IMR-90 (cell line): ENCODE data around the gene STPG4. TPM values are rescaled to one million over a fixed set of nuclear protein-coding genes. Genes with fewer than 3 reads are reported as not detected.
A peak's percentile ranks its signal among the peaks of the same experiment; 100 is the strongest.

Experiments used
- ATAC-seq: fragments of 200-7000 bp; cut with Tn5 transposase; 2 replicates; pipeline ENCODE4 v1.9.1; 2020; ENCODE audit warnings: low read depth, mild to moderate bottlenecking, moderate library complexity
- BruUV-seq: library from RNA; stranded (reverse); fragments of 400-500 nt; replicated peaks from 2 replicates; lab custom pipeline; 2021; lab: Mats Ljungman, UMichigan
- CTCF ChIA-PET: fragments of 300-600 bp; formaldehyde crosslinking; extraction: SDS; loops from one replicate; lab custom pipeline; 2021; ENCODE audit warnings: antibody characterized with exemption; lab: Yijun Ruan, JAX
- POLR2A ChIA-PET: fragments of 300-600 bp; sonication (Branson Sonifier 250); formaldehyde crosslinking; loops from one replicate; lab custom pipeline; 2022; ENCODE audit warnings: antibody characterized with exemption; ENCODE audit not compliant: unreplicated experiment; lab: Charles Lee
- DNase-seq: peaks from one replicate; pipeline ENCODE4 v3.0.0; 2013
- H2AFZ ChIP-seq: replicated peaks from 2 replicates; pipeline ENCODE3; 2013; ENCODE audit warnings: low read length, mild to moderate bottlenecking; ENCODE audit not compliant: poor library complexity
- H2AK5ac ChIP-seq: 2 replicates; pipeline ENCODE4 v1.6.1; 2013; ENCODE audit warnings: low read depth, low read length, inconsistent platforms
- H2AK9ac ChIP-seq: replicated peaks from 2 replicates; pipeline ENCODE3; 2013; ENCODE audit warnings: mild to moderate bottlenecking, low read depth, low read length, moderate library complexity; ENCODE audit not compliant: poor library complexity
- H2BK120ac ChIP-seq: 2 replicates; pipeline ENCODE4 v1.6.1; 2013; ENCODE audit warnings: low read depth, low read length, inconsistent platforms
- H2BK15ac ChIP-seq: 3 replicates; pipeline ENCODE4 v1.6.1; 2013; ENCODE audit warnings: low read depth, low read length, inconsistent platforms
- H2BK20ac ChIP-seq: 2 replicates; pipeline ENCODE4 v1.6.1; 2013; ENCODE audit warnings: low read depth, mild to moderate bottlenecking, inconsistent platforms, low read length, moderate library complexity
- H2BK5ac ChIP-seq: 2 replicates; pipeline ENCODE4 v1.6.1; 2013; ENCODE audit warnings: mild to moderate bottlenecking, low read depth, low read length, inconsistent platforms; ENCODE audit not compliant: poor library complexity, severe bottlenecking
- H3K14ac ChIP-seq: replicated peaks from 2 replicates; pipeline ENCODE4 v1.6.1; 2013; ENCODE audit warnings: low read depth, low read length, inconsistent platforms
- H3K18ac ChIP-seq: 2 replicates; pipeline ENCODE4 v1.6.1; 2013; ENCODE audit warnings: low read depth, low read length, control low read depth
- H3K23ac ChIP-seq: 2 replicates; pipeline ENCODE4 v1.6.1; 2013; ENCODE audit warnings: low read depth, low read length, inconsistent platforms
- H3K27ac ChIP-seq: 2 replicates; pipeline ENCODE4 v1.5.1; 2013; ENCODE audit warnings: mild to moderate bottlenecking, control low read depth, low read length; ENCODE audit not compliant: insufficient read depth
- H3K27me3 ChIP-seq: 2 replicates; pipeline ENCODE4 v1.6.1; 2013; ENCODE audit warnings: low read length; ENCODE audit not compliant: control insufficient read depth, insufficient read depth
- H3K36me3 ChIP-seq: 2 replicates; pipeline ENCODE4 v1.6.1; 2013; ENCODE audit warnings: low read length, mixed read lengths; ENCODE audit not compliant: control insufficient read depth, insufficient read depth
- H3K4ac ChIP-seq: 2 replicates; pipeline ENCODE4 v1.6.1; 2013; ENCODE audit warnings: low read depth, low read length, inconsistent platforms
- H3K4me1 ChIP-seq: 2 replicates; pipeline ENCODE4 v1.6.1; 2013; ENCODE audit warnings: low read length, mixed read lengths; ENCODE audit not compliant: control insufficient read depth, insufficient read depth
- H3K4me2 ChIP-seq: 2 replicates; pipeline ENCODE4 v1.6.1; 2013; ENCODE audit warnings: low read depth, mild to moderate bottlenecking, control low read depth, low read length, moderate library complexity
- H3K4me3 ChIP-seq: 2 replicates; pipeline ENCODE4 v1.5.1; 2013; ENCODE audit warnings: low read depth, mild to moderate bottlenecking, control low read depth, low read length, moderate library complexity; ENCODE audit not compliant: insufficient read depth
- H3K56ac ChIP-seq: 2 replicates; pipeline ENCODE4 v1.6.1; 2013; ENCODE audit warnings: low read length, inconsistent platforms; ENCODE audit not compliant: insufficient read depth; ENCODE audit errors: extremely low read depth
- H3K79me1 ChIP-seq, 2 experiments: 2 replicates each; pipeline ENCODE4 v1.6.1; 2013; ENCODE audit warnings: low read length in 2 of 2, inconsistent platforms in 1 of 2, low read depth in 1 of 2
- H3K9ac ChIP-seq: 2 replicates; pipeline ENCODE4 v1.6.1; 2013; ENCODE audit warnings: low read depth, low read length, control low read depth
- H3K9me1 ChIP-seq: 2 replicates; pipeline ENCODE4 v1.6.1; 2013; ENCODE audit warnings: low read length, inconsistent platforms; ENCODE audit not compliant: insufficient read depth
- H3K9me3 ChIP-seq: 2 replicates; pipeline ENCODE4 v1.6.1; 2013; ENCODE audit warnings: low read length; ENCODE audit not compliant: control insufficient read depth, insufficient read depth
- H4K20me1 ChIP-seq: 2 replicates; pipeline ENCODE4 v1.6.1; 2013; ENCODE audit warnings: low read length, inconsistent platforms; ENCODE audit not compliant: insufficient read depth
- H4K5ac ChIP-seq: 2 replicates; pipeline ENCODE4 v1.6.1; 2013; ENCODE audit warnings: mild to moderate bottlenecking, low read depth, low read length, control low read depth
- H4K8ac ChIP-seq, 2 experiments: 2 replicates each; pipeline ENCODE4 v1.6.1; 2013; ENCODE audit warnings: low read depth in 2 of 2, low read length in 2 of 2, control low read depth in 1 of 2, inconsistent platforms in 1 of 2
- H4K91ac ChIP-seq: 2 replicates; pipeline ENCODE4 v1.6.1; 2013; ENCODE audit warnings: low read depth, low read length, inconsistent platforms; ENCODE audit not compliant: insufficient read depth
- BHLHE40 ChIP-seq: fragments of 150-350 bp; IDR thresholded peaks from 2 replicates; pipeline ENCODE4 v1.6.1; 2016; ENCODE audit warnings: mild to moderate bottlenecking, low read depth, low read length
- CEBPB ChIP-seq: IDR thresholded peaks from 2 replicates; pipeline ENCODE4 v1.6.1; 2012; ENCODE audit warnings: low read depth, low read length, improper control_type of control experiment
- CHD1 ChIP-seq: IDR thresholded peaks from 2 replicates; pipeline ENCODE4 v1.6.1; 2012; ENCODE audit warnings: low read depth, low read length, improper control_type of control experiment
- MAFK ChIP-seq: IDR thresholded peaks from 2 replicates; pipeline ENCODE4 v1.6.1; 2012; ENCODE audit warnings: low read depth, low read length, improper control_type of control experiment
- MXI1 ChIP-seq: IDR thresholded peaks from 2 replicates; pipeline ENCODE4 v1.6.1; 2012; ENCODE audit warnings: low read depth, mild to moderate bottlenecking, low read length, moderate library complexity, borderline replicate concordance
- NFE2L2 ChIP-seq: fragments of 150-350 bp; IDR thresholded peaks from 2 replicates; pipeline ENCODE4 v1.6.1; 2016; ENCODE audit warnings: low read depth, mild to moderate bottlenecking, low read length
- POLR2A ChIP-seq: IDR thresholded peaks from 2 replicates; pipeline ENCODE4 v1.6.1; 2012; ENCODE audit warnings: mild to moderate bottlenecking, low read depth, low read length
- RCOR1 ChIP-seq: IDR thresholded peaks from 2 replicates; pipeline ENCODE4 v1.6.1; 2012; ENCODE audit warnings: mild to moderate bottlenecking, low read length, improper control_type of control experiment; ENCODE audit not compliant: insufficient replicate concordance
- RFX5 ChIP-seq: IDR thresholded peaks from 2 replicates; pipeline ENCODE4 v1.8.0; 2012; ENCODE audit warnings: low read depth, mild to moderate bottlenecking, low read length, moderate library complexity
- SMC3 ChIP-seq: fragments of 150-350 bp; IDR thresholded peaks from 2 replicates; pipeline ENCODE4 v1.6.1; 2016; ENCODE audit warnings: low read depth, mild to moderate bottlenecking, antibody characterized with exemption, low read length, moderate library complexity
- USF2 ChIP-seq: fragments of 150-350 bp; IDR thresholded peaks from 2 replicates; pipeline ENCODE4 v1.6.1; 2017; ENCODE audit warnings: mild to moderate bottlenecking, antibody characterized with exemption, low read length, low read depth
- WGBS, 2 experiments: methylation state at CpG; one replicate each; pipeline versions ENCODE4 v1.1.5 to v1.1.7; 2013; ENCODE audit warnings: missing lambda C conversion rate in 2 of 2; ENCODE audit not compliant: insufficient read length in 1 of 2; ENCODE audit errors: extremely low coverage in 2 of 2; 5-methylcytosine and 5-hydroxymethylcytosine counted together
- dilution Hi-C: fragments of 300-500 bp; cut with HindIII; formaldehyde crosslinking; loops from one replicate; pipeline ENCODE4 v1.14.3; 2018; ENCODE audit warnings: low sequenced_read_pairs; ENCODE audit not compliant: unreplicated experiment
- in situ Hi-C: fragments of 300-500 bp; cut with MboI; formaldehyde crosslinking; loops from 3 replicates; pipeline ENCODE4 v1.14.3; 2019; ENCODE audit warnings: low sequenced_read_pairs, inconsistent platforms, mixed read lengths
- intact Hi-C: fragments of 100-400 bp; cut with micrococcal nuclease; formaldehyde crosslinking; loops from 2 replicates; pipeline ENCODE4 v1.10.0; 2022
- polyA plus RNA-seq, 3 experiments: library from polyadenylated mRNA; depleted of rRNA; stranded (reverse); fragments of >200 nt; gene quantifications; 2 replicates each; pipeline ENCODE4 v1.2.3, GENCODE V29; 2012; ENCODE audit warnings: low replicate concordance in 1 of 3
- total RNA-seq: library from RNA; depleted of rRNA; stranded (reverse); fragments of >200 nt; gene quantifications from 2 replicates; pipeline ENCODE4 v1.2.3, GENCODE V29; 2012
- TF ChIP-seq, protein P1 (sequence below): fragments of 150-350 bp; IDR thresholded peaks from 2 replicates; pipeline ENCODE4 v1.6.1; 2016; ENCODE audit warnings: low read depth, mild to moderate bottlenecking, low read length, moderate library complexity, borderline replicate concordance
- TF ChIP-seq, protein P2 (sequence below): conservative IDR thresholded peaks from 2 replicates; pipeline ENCODE4 v1.5.1; 2012; ENCODE audit warnings: mild to moderate bottlenecking, low read depth, low read length, improper control_type of control experiment

The STPG4 gene
- total and polyA plus RNA-seq, 2 of the 4 experiments (the other 2 are of a cell fraction), result 0.12 to 0.18 TPM

DNA sequence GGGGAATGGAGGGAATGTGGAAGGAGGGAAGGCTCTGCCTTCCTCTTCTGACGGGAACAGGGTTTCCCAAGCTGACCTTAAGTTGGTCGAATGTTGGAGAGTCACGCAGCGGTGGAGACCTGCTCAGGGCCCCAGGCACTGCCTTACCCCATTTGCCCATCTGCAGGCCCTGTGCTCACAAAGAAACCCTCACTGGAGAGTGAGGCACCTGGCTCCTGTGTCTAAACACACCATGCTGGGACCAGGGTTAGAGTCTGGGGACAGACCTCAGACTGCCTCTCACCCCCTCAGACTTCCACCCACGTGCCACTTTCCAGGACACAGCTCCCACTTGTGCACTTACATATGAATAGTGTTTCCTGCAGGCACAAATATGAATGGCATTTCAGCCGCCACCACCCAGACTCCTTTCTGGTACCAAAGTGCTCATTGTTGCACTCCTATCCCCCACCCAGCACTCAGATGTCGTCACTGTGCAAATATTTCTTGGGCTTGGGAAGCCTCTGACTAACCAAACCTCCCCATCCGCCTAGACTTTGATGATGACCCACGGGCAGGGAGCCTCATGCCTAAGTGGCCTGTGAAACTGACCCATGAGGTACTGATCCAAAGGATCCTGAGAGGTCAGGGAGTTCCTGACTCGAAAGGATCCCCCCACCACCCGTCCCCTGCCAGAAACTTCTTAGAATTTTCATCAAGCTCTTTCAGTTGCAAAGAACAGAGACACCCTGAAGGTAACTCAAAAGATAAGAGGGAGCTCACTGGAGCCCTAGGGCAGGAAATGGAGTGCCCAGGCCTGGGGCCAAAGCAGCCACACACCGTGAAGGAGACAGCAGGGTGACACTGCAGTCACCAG, 78.3 kb downstream of the STPG4 start:
- Histone ChIP-seq H3K56ac (peak overlapping the region; percentile 94), H4K5ac (peak overlapping the region; percentile 85), H2AK9ac (peak overlapping the region; percentile 95), H3K23ac (peak overlapping the region; percentile 99), H3K18ac (peak overlapping the region; percentile 91), H3K79me1 (peaks cover 0 to 60% of the 10 kb centered on the region in 2 experiments; a peak in 3 of 4 replicates), H2AFZ (peak overlapping the region; percentile 29), H3K14ac (peak overlapping the region; percentile 99), H3K9me1 (peaks cover 49% of the 10 kb centered on the region), H2BK15ac (peak overlapping the region; percentile 97; the same call in 2 of the 3 replicates), H3K4me3 (no peak overlapping the region), H3K27me3 (no peaks in the 10 kb centered on the region), H4K8ac (peak overlapping the region; percentile 92 to 97), H2BK5ac (peak overlapping the region; percentile 98), H4K91ac (peak overlapping the region; percentile 100), H2BK20ac (peak overlapping the region; percentile 100), H3K4me2 (no peak overlapping the region), H3K9me3 (no peaks in the 10 kb centered on the region), H3K27ac (peak overlapping the region; percentile 95), H3K4ac (peak overlapping the region; percentile 100), H2BK120ac (peak overlapping the region; percentile 100), H4K20me1 (no peaks in the 10 kb centered on the region), H3K36me3 (peaks cover 4% of the 10 kb centered on the region; the same call in 1 of the 2 replicates), H2AK5ac (peak overlapping the region; percentile 100), H3K4me1 (peaks cover 35% of the 10 kb centered on the region), H3K9ac (peak overlapping the region; percentile 42)
- no TSS peak for BruUV-seq
- dilution Hi-C loops (no loop called here), intact Hi-C loops (no loop called here), in situ Hi-C loops (no loop called here)
- POLR2A ChIA-PET, result interaction anchor here (1.0 to 3.2 kb wide), 2 partner anchors 11 to 33 kb away, joined by 3 to 9 read pairs; no protein-coding TSS in a partner anchor
- CTCF ChIA-PET, result interaction anchor here (0.7 to 1.2 kb wide), 2 partner anchors 12 to 247 kb away, joined by 3 read pairs; no protein-coding TSS in a partner anchor
- 0% methylated on average over 5 of the region's 12 CpGs; no CpG with 5 or more reads in 1 of the 2 experiments for WGBS, 2 experiments
- ATAC-seq, result peak; percentile 84
- DNase-seq, result peak; percentile 97
- TF ChIP-seq RFX5 (no peak), BHLHE40 (peak; percentile 82), MAFK (no peak), RCOR1 (peak; percentile 84), CEBPB (peak; percentile 81), MXI1 (peak; percentile 40; the same call in 1 of the 2 replicates), CHD1 (no peak), USF2 (peak; percentile 73), SMC3 (0 out of 2 replicates have a peak, but pooled peaks have one; percentile 11), NFE2L2 (no peak), POLR2A (peak; percentile 16)
- TF ChIP-seq, protein P1, sequence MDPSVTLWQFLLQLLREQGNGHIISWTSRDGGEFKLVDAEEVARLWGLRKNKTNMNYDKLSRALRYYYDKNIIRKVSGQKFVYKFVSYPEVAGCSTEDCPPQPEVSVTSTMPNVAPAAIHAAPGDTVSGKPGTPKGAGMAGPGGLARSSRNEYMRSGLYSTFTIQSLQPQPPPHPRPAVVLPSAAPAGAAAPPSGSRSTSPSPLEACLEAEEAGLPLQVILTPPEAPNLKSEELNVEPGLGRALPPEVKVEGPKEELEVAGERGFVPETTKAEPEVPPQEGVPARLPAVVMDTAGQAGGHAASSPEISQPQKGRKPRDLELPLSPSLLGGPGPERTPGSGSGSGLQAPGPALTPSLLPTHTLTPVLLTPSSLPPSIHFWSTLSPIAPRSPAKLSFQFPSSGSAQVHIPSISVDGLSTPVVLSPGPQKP, result no peak
- TF ChIP-seq, protein P2, sequence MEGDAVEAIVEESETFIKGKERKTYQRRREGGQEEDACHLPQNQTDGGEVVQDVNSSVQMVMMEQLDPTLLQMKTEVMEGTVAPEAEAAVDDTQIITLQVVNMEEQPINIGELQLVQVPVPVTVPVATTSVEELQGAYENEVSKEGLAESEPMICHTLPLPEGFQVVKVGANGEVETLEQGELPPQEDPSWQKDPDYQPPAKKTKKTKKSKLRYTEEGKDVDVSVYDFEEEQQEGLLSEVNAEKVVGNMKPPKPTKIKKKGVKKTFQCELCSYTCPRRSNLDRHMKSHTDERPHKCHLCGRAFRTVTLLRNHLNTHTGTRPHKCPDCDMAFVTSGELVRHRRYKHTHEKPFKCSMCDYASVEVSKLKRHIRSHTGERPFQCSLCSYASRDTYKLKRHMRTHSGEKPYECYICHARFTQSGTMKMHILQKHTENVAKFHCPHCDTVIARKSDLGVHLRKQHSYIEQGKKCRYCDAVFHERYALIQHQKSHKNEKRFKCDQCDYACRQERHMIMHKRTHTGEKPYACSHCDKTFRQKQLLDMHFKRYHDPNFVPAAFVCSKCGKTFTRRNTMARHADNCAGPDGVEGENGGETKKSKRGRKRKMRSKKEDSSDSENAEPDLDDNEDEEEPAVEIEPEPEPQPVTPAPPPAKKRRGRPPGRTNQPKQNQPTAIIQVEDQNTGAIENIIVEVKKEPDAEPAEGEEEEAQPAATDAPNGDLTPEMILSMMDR, result no peak
